Measurements from ENCODE around the gene PCP4L1.

DNA sequence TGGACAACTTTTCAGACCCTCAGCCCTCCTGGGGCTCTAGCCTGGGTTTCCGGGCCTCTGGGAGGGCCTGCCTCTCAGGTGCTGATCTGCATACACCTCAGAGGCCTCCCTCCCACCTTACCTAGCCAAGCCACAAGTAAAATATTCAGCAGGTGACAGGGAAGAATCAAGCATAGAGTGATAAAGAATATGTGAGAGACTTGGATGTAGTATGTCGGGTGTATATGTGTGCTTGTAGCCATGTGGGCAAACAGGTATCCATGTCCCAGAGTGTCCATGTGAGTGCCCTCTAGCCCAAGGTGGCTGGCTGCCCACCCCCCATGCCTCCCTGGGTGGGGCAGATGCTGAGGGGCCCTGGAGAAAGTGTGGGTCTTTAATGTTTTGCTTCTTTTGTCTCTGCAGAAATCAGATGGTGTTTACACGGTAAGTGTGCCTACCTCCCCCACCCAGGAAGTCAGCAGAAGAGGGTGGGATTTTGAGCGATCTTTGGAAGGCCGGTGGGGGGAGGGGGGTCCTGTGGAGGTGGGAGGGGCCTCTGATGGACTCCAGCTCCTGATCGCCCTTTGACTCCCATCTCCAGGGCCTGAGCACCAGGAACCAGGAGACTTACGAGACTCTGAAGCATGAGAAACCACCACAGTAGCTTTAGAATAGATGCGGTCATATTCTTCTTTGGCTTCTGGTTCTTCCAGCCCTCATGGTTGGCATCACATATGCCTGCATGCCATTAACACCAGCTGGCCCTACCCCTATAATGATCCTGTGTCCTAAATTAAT, 40.1 kb upstream of the PCP4L1 start:
- TF ChIP-seq, protein P1, sequence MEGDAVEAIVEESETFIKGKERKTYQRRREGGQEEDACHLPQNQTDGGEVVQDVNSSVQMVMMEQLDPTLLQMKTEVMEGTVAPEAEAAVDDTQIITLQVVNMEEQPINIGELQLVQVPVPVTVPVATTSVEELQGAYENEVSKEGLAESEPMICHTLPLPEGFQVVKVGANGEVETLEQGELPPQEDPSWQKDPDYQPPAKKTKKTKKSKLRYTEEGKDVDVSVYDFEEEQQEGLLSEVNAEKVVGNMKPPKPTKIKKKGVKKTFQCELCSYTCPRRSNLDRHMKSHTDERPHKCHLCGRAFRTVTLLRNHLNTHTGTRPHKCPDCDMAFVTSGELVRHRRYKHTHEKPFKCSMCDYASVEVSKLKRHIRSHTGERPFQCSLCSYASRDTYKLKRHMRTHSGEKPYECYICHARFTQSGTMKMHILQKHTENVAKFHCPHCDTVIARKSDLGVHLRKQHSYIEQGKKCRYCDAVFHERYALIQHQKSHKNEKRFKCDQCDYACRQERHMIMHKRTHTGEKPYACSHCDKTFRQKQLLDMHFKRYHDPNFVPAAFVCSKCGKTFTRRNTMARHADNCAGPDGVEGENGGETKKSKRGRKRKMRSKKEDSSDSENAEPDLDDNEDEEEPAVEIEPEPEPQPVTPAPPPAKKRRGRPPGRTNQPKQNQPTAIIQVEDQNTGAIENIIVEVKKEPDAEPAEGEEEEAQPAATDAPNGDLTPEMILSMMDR (conservative IDR thresholded peaks at IDR 0.05 in 1 of 2, IDR thresholded peaks at IDR 0.05 in 1 of 2; ENCODE audit: extremely low read depth in 1 of 2, insufficient read depth in 1 of 2, low read depth in 1 of 2, low read length in 2 of 2) = no peak
- no peak for TF ChIP-seq EZH2 (IDR thresholded peaks at IDR 0.05; ENCODE audit: borderline replicate concordance, low read length)
